HG03520 (cell line): ENCODE results near the gene IGFL2.
"Not testable (repeated sequence)": the region's sequence is repeated elsewhere in the genome, so short reads cannot be mapped to it uniquely, and the experiment has no call there.

Source experiments
- ATAC-seq: cut with Tn5 transposase; IDR thresholded peaks from one replicate; pipeline ENCODE4 v1.9.1; 2021; ENCODE audit warnings: mild to moderate bottlenecking, moderate library complexity; ENCODE audit not compliant: unreplicated experiment

The IGFL2 gene

DNA sequence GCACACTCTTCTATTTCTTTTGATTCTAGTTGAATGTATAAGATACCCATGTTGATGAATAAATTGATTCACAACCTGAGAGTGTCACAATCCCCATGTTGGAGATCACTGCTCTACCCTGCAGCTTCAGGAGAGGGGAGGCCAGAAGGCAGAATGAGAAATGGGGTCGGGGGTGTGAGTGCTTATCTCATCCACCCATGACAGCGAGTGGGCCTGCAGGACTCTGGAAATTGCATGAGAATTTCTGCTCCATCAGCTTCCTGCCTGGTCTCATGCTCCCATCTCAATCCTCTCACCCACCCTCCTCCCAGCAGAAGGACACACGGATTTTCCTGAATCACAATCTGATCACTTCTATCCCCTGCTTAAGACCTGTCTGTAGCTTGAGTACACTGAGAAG is 58.6 kb downstream of the IGFL2 start:
- no peak for ATAC-seq

DNA sequence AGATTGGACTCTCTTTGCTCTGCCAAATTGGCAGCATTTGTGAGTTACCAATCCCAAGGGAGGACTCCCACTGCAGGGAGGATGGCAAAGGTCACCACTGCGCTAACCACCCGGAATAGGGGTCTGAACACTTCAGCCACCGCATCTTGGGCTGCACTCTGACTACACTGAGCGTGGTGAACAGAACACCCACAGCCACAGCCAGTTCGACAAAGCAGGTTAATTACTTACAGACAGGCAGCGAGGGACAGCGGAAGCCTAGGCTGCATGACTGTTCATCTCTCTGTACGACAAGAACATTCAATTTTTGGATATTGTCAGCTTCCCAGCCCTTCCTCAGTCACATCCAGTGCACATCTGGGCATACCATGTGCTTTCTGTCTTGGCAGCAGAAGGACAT is 59.8 kb downstream of the IGFL2 start:
- ATAC-seq: not testable (repeated sequence)

DNA sequence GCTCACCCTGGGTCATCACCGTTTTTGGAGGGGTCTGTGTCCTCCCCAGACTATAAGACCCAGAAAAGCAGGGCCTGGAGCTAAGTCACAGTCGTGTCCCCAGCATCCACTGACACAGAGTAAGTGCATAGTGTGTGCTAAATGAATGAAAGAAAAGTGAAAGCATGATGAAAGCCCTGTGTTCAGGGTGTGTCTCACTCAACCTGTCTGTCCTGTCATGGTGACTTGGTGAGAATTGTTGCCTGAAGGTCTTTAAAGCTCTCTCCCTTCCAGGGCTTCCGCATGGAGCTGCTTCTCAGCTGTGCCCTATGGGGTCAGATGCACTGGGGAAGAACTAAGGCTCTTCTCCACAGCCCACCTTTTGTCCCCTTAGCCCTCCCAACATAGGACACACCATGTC is 61.0 kb downstream of the IGFL2 start:
- no peak for ATAC-seq

DNA sequence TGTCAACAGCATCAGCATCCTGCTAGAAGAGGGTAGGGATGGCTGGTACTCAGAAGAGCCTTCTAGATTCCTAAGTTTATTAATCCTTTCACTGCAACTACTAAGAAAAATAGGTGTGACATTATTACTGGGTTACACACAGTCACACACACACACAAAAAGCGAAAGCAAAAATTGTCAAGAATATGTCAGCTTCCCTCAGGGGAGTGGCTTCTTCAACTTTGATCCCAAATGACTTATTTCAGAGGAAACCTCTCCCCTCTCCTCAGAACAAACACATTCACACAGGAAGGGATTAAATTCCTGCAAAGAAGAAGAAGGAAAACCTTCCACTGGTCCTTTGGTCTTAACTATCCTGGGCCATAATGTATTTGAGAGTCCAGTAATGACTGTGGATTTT is 61.4 kb downstream of the IGFL2 start:
- no peak for ATAC-seq

DNA sequence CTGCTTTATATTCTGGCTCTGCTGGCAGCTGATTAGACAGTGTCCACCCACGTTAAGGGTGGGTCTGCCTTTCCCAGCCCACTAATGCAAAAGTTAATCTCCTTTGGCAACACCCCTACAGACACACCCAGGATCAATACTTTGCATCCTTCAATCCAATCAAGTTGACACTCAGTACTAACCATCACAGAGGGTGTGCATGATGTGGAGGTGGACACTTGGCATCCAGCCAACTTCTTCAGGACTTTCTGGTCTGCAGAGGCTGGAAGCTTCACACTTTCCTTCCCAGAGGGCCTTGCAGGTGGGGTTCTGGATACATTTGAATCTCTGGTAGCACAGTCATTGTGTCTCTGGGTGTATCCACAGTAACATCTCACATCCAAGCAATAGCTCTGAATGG is 62.6 kb downstream of the IGFL2 start:
- ATAC-seq: no peak
